C4-2B (cell line): Measurements from ENCODE around the gene CCNL2.

Experiments used
- H3K27ac ChIP-seq: fragments of 450-650 bp; 2 replicates; pipeline ENCODE4 v1.5.1; 2017
- ZFX ChIP-seq: fragments of 450-650 bp; IDR thresholded peaks from 2 replicates; pipeline ENCODE4 v1.6.1; 2017
- TF ChIP-seq, protein P1 (sequence below): fragments of 450-650 bp; conservative IDR thresholded peaks from 2 replicates; pipeline ENCODE4 v1.5.1; 2017; ENCODE audit warnings: mild to moderate bottlenecking

The CCNL2 gene

DNA sequence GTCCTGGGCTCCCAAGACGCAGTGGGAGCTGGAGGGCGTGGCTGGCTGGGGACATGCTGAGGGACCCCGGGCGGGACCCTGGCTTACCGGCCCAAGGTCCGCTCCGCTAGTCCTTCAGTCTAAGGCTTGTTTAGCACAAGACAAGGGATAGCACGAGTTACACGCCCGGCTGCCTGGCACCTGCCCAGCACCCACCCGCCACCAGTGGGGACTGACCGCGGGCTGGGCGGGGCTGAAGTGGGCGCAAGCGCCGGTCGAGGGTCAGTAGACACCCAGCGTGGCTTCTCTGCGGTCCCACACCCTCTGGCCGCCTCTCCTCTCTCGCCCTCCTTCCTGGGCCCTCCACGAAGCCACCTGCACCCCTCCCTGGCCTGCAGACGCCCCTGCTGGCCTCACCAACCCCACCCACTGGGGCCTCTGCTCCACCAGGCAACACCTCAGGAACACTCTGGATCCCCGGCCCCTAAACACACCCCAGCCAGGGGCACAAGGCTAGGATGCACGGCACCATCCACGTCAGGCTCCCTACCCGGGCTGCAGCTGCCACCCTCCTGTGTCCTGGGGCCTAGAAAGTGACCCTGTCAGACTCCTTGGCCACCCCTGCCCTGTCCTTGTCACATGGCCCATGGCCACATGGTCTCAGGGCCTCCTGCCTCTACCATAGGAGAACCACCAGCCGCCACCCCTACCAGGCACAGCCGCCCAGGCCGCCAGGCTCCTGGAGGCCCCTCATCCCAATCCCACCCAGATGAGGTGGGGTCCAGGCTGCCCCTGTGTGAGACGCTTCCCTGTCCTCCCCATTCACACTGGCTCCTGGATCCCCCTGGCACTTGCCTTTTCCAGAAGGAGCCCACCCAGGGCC, 62.0 kb downstream of the CCNL2 start:
- no peak for TF ChIP-seq ZFX
- H3K27ac ChIP-seq: no peak overlapping the region

GRCh38 chr1:1336446-1336845, 62.7 kb downstream of the CCNL2 start:
- TF ChIP-seq, protein P1, sequence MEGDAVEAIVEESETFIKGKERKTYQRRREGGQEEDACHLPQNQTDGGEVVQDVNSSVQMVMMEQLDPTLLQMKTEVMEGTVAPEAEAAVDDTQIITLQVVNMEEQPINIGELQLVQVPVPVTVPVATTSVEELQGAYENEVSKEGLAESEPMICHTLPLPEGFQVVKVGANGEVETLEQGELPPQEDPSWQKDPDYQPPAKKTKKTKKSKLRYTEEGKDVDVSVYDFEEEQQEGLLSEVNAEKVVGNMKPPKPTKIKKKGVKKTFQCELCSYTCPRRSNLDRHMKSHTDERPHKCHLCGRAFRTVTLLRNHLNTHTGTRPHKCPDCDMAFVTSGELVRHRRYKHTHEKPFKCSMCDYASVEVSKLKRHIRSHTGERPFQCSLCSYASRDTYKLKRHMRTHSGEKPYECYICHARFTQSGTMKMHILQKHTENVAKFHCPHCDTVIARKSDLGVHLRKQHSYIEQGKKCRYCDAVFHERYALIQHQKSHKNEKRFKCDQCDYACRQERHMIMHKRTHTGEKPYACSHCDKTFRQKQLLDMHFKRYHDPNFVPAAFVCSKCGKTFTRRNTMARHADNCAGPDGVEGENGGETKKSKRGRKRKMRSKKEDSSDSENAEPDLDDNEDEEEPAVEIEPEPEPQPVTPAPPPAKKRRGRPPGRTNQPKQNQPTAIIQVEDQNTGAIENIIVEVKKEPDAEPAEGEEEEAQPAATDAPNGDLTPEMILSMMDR: no peak
- TF ChIP-seq ZFX: no peak
- H3K27ac ChIP-seq: no peak overlapping the region

- TF ChIP-seq ZFX: no peak
- TF ChIP-seq, protein P1: no peak
- no peak overlapping the region for H3K27ac ChIP-seq
Measured at GRCh38 chr1:1335792-1336248, 63.3 kb downstream of the CCNL2 start.
